Activated CD8-positive, alpha-beta T cell treated with anti-CD3 and anti-CD28 coated beads for 36 hours (primary cell): Measurements from ENCODE around the gene BAG2. TPM values are rescaled to one million over a fixed set of nuclear protein-coding genes. Genes with fewer than 3 reads are reported as not detected.

Experiments
- ATAC-seq: fragments of 200-7000 bp; cut with Tn5 transposase; one replicate; pipeline ENCODE4 v1.10.0; 2021; ENCODE audit warnings: mild to moderate bottlenecking, moderate library complexity
- CTCF ChIA-PET: fragments of 350-600 bp; sonication (Branson Sonifier 250); formaldehyde crosslinking; loops from one replicate; lab custom pipeline; 2021; ENCODE audit warnings: antibody characterized with exemption; lab: Charles Lee
- POLR2A ChIA-PET: fragments of 350-600 bp; sonication (Branson Sonifier 250); formaldehyde crosslinking; loops from one replicate; lab custom pipeline; 2021; ENCODE audit warnings: antibody characterized with exemption; lab: Charles Lee
- DNase-seq: peaks from one replicate; pipeline ENCODE4 v3.0.0-alpha.2; 2020
- H3K27ac Mint-ChIP-seq: one replicate; pipeline ENCODE4 v1.8.0; 2021; ENCODE audit warnings: mild to moderate bottlenecking, mixed read lengths
- H3K27me3 Mint-ChIP-seq: one replicate; pipeline ENCODE4 v1.8.0; 2021; ENCODE audit warnings: mixed read lengths
- H3K36me3 Mint-ChIP-seq: one replicate; pipeline ENCODE4 v1.8.0; 2021; ENCODE audit warnings: low read depth, mixed read lengths
- H3K4me1 Mint-ChIP-seq: one replicate; pipeline ENCODE4 v1.8.0; 2021; ENCODE audit warnings: low read depth, mixed read lengths
- H3K4me3 Mint-ChIP-seq: one replicate; pipeline ENCODE4 v1.8.0; 2021; ENCODE audit warnings: mild to moderate bottlenecking, moderate library complexity, mixed read lengths
- H3K9me3 Mint-ChIP-seq: one replicate; pipeline ENCODE4 v1.8.0; 2021; ENCODE audit warnings: mixed read lengths
- intact Hi-C: fragments of 100-400 bp; cut with micrococcal nuclease; formaldehyde crosslinking; loops from one replicate; pipeline ENCODE4 v1.10.0; 2022
- total RNA-seq, 2 experiments: library from RNA; stranded (reverse); gene quantifications; one replicate each; pipeline ENCODE4 v1.2.3, GENCODE V29; 2021
- TF ChIP-seq, protein P1 (sequence below): fragments of 200-600 bp; IDR thresholded peaks from one replicate; pipeline ENCODE4 v1.8.0; 2022; ENCODE audit warnings: antibody characterized with exemption, mild to moderate bottlenecking

BAG2 gene
- total RNA-seq: 1 to 10 TPM; 8.4 to 8.9 TPM

DNA sequence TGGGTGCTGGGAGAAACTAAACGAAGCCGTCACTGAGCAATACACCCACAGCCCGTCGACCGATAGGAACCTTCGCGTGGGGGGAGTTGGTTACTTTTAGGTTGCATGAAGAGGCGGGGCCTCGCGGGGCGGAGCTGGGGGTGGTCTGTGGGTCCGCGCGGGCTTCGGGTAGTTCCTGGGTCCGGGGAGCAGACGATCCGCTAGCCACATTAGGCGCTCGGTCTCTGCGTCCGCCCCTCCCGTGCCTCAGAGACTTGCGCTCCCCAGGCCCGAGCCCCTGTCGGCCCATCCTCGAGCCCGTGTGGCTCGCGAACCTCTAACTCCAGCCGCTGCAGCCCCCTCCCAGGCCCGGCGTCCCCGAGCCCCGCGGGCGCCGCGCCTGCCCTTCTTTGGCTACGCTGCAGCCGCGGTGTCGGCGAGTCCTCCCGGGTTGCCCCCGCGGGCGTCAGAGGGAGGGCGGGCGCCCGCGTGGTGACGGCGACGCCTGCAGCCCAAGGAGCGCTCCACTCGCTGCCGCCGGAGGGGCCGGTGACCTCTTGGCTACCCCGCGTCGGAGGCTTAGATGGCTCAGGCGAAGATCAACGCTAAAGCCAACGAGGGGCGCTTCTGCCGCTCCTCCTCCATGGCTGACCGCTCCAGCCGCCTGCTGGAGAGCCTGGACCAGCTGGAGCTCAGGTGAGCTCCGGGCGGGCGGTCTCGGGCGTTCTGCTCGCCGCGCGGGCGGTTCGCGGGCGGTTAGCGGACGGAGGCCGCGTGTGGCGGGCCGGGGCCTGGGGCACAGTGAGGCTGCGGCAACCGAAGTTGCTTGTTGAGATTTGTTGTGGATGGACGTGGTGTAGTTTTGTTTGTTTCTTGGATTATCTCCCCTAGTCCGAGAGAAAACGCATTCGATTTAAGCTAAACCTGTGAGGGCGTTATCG is at the start of gene BAG2:
TSS of gene BAG2 (plus strand) at position 191 of the 920 bp plus-strand sequence. CDS start at position 563, 372 bp downstream.
- Mint-ChIP-seq H3K27ac (peak within 1 kb of the TSS; percentile 94), H3K9me3 (no peaks in the 10 kb centered on the region), H3K4me3 (peak within 1 kb of the TSS; percentile 94), H3K4me1 (peaks cover 24% of the 10 kb centered on the region), H3K36me3 (peaks cover 15% of the 10 kb centered on the region), H3K27me3 (no peaks in the 10 kb centered on the region)
- DNase-seq (peak; percentile 97), ATAC-seq (peak; percentile 89)
- intact Hi-C loops: loop anchor here (2.0 kb wide), 1 partner anchor 144 kb away; the partner anchor contains the start of gene PRIM2
- TF ChIP-seq, protein P1, sequence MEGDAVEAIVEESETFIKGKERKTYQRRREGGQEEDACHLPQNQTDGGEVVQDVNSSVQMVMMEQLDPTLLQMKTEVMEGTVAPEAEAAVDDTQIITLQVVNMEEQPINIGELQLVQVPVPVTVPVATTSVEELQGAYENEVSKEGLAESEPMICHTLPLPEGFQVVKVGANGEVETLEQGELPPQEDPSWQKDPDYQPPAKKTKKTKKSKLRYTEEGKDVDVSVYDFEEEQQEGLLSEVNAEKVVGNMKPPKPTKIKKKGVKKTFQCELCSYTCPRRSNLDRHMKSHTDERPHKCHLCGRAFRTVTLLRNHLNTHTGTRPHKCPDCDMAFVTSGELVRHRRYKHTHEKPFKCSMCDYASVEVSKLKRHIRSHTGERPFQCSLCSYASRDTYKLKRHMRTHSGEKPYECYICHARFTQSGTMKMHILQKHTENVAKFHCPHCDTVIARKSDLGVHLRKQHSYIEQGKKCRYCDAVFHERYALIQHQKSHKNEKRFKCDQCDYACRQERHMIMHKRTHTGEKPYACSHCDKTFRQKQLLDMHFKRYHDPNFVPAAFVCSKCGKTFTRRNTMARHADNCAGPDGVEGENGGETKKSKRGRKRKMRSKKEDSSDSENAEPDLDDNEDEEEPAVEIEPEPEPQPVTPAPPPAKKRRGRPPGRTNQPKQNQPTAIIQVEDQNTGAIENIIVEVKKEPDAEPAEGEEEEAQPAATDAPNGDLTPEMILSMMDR: no peak
- POLR2A ChIA-PET: interaction anchor here (0.6 to 1.2 kb wide), 5 partner anchors 12 to 145 kb away, joined by 3 to 4 read pairs (median 3); partner anchors contain the start of gene PRIM2
- CTCF ChIA-PET: interaction anchor here (0.7 to 1.7 kb wide), 6 partner anchors 11 to 268 kb away, joined by 3 to 6 read pairs (median 4); partner anchors contain the start of genes PRIM2 and RAB23

DNA sequence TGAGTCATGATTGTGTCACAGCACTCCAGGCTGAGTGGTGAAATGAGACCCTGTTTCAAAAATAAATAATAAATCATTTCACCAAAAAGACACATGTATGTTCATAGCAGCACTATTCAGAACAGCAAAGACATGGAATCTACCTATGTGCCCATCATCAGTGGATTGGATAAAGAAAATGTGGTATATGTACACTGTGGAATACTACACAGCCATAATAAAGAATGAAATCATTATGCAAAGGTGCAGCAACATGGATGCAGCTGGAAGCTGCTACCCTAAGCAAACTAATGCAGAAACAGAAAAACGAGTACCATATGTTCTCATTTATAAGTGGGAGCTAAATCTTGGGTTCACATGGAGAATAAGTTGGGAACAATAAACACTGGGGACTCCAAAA is 49.0 kb upstream of the BAG2 start:
- Mint-ChIP-seq H3K4me3 (no peak overlapping the region), H3K9me3 (peaks cover 7% of the 10 kb centered on the region), H3K27ac (no peak overlapping the region), H3K4me1 (peaks cover 10% of the 10 kb centered on the region), H3K36me3 (peaks cover 50% of the 10 kb centered on the region), H3K27me3 (no peaks in the 10 kb centered on the region)
- ChIA-PET POLR2A (no interaction called here), CTCF (interaction anchor here (1.3 kb wide), 1 partner anchor 194 kb away, joined by 3 read pairs; the partner anchor contains the start of gene PRIM2)
- TF ChIP-seq, protein P1: no peak
- intact Hi-C loops: no loop called here
- DNase-seq (no peak), ATAC-seq (no peak)

DNA sequence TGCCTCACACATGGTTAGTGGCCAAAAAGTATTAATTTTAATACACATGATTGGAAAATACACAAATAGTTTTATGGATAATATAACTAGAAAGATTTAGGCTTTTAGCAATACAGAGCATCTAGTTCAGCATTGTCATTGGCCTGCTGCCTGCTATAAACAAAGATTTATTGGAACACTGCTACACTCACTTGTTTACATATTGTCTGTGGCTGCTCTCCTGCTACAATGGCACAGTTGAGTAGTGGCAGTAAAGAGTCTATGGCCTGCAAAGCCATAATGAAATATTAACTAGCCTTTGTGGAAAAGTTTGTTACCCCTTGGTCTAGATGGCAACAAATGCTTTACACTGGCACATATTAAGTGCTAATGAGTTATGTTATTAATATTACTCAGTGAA is 44.4 kb upstream of the BAG2 start:
- Mint-ChIP-seq H3K4me1 (peaks cover 7% of the 10 kb centered on the region), H3K9me3 (no peaks in the 10 kb centered on the region), H3K4me3 (no peak overlapping the region), H3K36me3 (peaks cover 15% of the 10 kb centered on the region), H3K27me3 (no peaks in the 10 kb centered on the region), H3K27ac (no peak overlapping the region)
- ChIA-PET CTCF (no interaction called here), POLR2A (no interaction called here)
- ATAC-seq (no peak), DNase-seq (no peak)
- TF ChIP-seq, protein P1: no peak
- intact Hi-C loops: no loop called here

DNA sequence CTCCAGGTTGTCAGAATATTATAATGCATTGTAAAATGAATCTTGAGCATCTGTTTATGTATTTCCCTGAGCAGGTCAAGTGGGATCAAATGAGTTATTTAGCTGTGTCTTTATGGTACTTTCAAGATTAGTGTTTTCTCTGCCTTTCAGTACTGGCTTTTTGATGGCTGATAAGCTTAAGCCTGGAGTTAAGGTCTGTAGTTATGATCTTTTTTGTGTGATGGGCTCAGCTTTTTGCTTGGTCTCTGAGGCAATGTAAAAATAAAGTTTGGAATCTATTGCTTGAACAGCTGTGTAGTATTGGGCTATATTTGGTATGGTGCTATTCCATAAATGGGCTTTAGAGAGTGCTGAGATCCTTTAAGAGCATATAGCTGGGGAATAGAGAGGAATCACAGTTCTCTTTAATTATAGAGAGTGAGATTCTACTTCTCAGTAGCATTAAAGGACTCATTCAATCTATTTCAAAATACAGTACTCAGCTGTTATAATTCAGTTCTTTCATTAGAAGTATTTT is 41.4 kb upstream of the BAG2 start:
- TF ChIP-seq, protein P1: no peak
- ATAC-seq (no peak), DNase-seq (no peak)
- no peaks in the 10 kb centered on the region for H3K27me3 Mint-ChIP-seq
- POLR2A ChIA-PET: no interaction called here
- H3K27ac Mint-ChIP-seq: no peak overlapping the region
- H3K36me3 Mint-ChIP-seq: peaks cover 18% of the 10 kb centered on the region
- H3K4me1 Mint-ChIP-seq: peaks cover 6% of the 10 kb centered on the region
- CTCF ChIA-PET: interaction anchor here (0.7 to 1.2 kb wide), 3 partner anchors 11 to 186 kb away, joined by 3 read pairs; partner anchors contain the start of gene BAG2
- intact Hi-C loops: no loop called here
- H3K9me3 Mint-ChIP-seq: no peaks in the 10 kb centered on the region
- no peak overlapping the region for H3K4me3 Mint-ChIP-seq
